ENCODE measurements around the gene SELENOK.

The SELENOK gene

DNA sequence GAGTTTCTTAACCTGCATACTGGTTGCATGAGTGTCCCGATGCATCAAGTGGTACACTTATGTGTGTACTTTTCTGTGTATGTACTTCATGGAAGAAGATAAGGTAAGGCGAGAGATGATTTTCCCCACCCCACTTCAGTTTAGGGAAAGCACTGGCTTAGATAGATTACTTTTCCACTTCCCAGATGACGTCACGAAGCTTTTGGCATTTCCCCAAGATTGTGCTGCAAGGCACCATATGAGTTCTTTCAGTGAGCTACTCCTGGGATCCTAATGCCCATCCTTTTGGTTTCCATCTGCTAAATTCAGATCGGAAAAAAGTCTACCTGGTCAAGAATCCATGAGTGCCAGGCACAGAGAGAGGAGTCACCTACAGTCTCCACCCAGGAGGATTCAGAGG, 40.8 kb downstream of the SELENOK start:
- Histone ChIP-seq H2AFZ (ENCODE audit: insufficient read depth, low read length, poor library complexity) (no peak overlapping the region), H3K18ac (ENCODE audit: low read length) (no peak overlapping the region), H4K8ac (ENCODE audit: low read depth, low read length) (no peak overlapping the region), H2BK5ac (ENCODE audit: low read depth, low read length, poor library complexity) (no peak overlapping the region), H3K4me3 (ENCODE audit: low read depth, low read length) (no peak overlapping the region), H3K79me1 (ENCODE audit: low read length) (no peaks in the 10 kb centered on the region), H2AK5ac (ENCODE audit: low read length) (no peak overlapping the region), H3K4me2 (ENCODE audit: low read length) (no peak overlapping the region), H4K12ac (ENCODE audit: low read depth, low read length) (no peak overlapping the region), H3K36me3 (ENCODE audit: control insufficient read depth in 1 of 2, insufficient read depth in 2 of 2, low read length in 2 of 2) (no peaks in the 10 kb centered on the region), H3K4ac (ENCODE audit: low read depth, low read length) (no peak overlapping the region), H3K23ac (ENCODE audit: low read length) (no peak overlapping the region), H2BK120ac (ENCODE audit: insufficient read depth, low read length, poor library complexity) (no peak overlapping the region), H3K27ac (ENCODE audit: low read depth, low read length) (no peak overlapping the region), H3K14ac (ENCODE audit: low read length) (no peak overlapping the region), H3K79me2 (ENCODE audit: control insufficient read depth, insufficient read depth, low read length, poor library complexity) (no peaks in the 10 kb centered on the region), H4K91ac (ENCODE audit: low read depth, low read length) (no peak overlapping the region), H3K9me3 (ENCODE audit: insufficient read depth, low read depth, low read length) (peaks cover 3% of the 10 kb centered on the region), H2BK12ac (ENCODE audit: low read length) (no peak overlapping the region), H3K9ac (ENCODE audit: low read length) (no peak overlapping the region), H3K27me3 (ENCODE audit: insufficient read depth, low read length) (peaks cover 4% of the 10 kb centered on the region), H3K4me1 (ENCODE audit: control insufficient read depth in 1 of 2, insufficient read depth in 2 of 2, low read length in 2 of 2) (peaks cover 0 to 5% of the 10 kb centered on the region in 2 experiments)
- WGBS (ENCODE audit: extremely low coverage, insufficient coverage, insufficient read length) = no CpG with 5 or more reads among the region's 5 CpGs
- DNase-seq = no peak

DNA sequence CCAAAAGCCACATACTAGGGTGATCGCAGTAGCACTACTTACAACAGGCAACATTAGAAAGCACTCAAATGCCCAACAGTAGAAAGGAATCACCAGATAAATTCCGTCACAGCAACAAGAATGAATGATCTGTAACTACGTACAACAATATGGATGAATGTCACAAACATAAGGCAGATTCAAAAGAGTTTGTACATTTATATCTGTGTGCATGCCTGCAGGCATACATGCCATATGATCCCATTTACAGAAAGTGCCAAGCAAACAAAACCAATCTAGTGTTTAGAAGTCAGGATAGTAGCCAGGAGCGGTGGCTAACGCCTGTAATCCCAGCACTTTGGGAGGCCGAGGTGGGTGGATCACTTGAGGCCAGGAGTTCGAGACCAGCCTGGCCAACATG, 41.7 kb downstream of the SELENOK start:
- Histone ChIP-seq H3K9ac (ENCODE audit: low read length) (no peak overlapping the region), H4K91ac (ENCODE audit: low read depth, low read length) (no peak overlapping the region), H3K4me2 (ENCODE audit: low read length) (no peak overlapping the region), H4K8ac (ENCODE audit: low read depth, low read length) (no peak overlapping the region), H3K14ac (ENCODE audit: low read length) (no peak overlapping the region), H3K23ac (ENCODE audit: low read length) (no peak overlapping the region), H3K9me3 (ENCODE audit: insufficient read depth, low read depth, low read length) (peaks cover 3% of the 10 kb centered on the region), H2AK5ac (ENCODE audit: low read length) (no peak overlapping the region), H3K79me2 (ENCODE audit: control insufficient read depth, insufficient read depth, low read length, poor library complexity) (no peaks in the 10 kb centered on the region), H3K27me3 (ENCODE audit: insufficient read depth, low read length) (peaks cover 4% of the 10 kb centered on the region), H3K27ac (ENCODE audit: low read depth, low read length) (no peak overlapping the region), H2BK12ac (ENCODE audit: low read length) (no peak overlapping the region), H3K4me1 (ENCODE audit: control insufficient read depth in 1 of 2, insufficient read depth in 2 of 2, low read length in 2 of 2) (peaks cover 5 to 6% of the 10 kb centered on the region in 2 experiments), H3K4me3 (ENCODE audit: low read depth, low read length) (no peak overlapping the region), H3K36me3 (ENCODE audit: control insufficient read depth in 1 of 2, insufficient read depth in 2 of 2, low read length in 2 of 2) (no peaks in the 10 kb centered on the region), H3K79me1 (ENCODE audit: low read length) (peaks cover 2% of the 10 kb centered on the region), H2BK120ac (ENCODE audit: insufficient read depth, low read length, poor library complexity) (no peak overlapping the region), H2BK5ac (ENCODE audit: low read depth, low read length, poor library complexity) (no peak overlapping the region), H2AFZ (ENCODE audit: insufficient read depth, low read length, poor library complexity) (no peak overlapping the region), H3K4ac (ENCODE audit: low read depth, low read length) (no peak overlapping the region), H4K12ac (ENCODE audit: low read depth, low read length) (no peak overlapping the region), H3K18ac (ENCODE audit: low read length) (no peak overlapping the region)
- WGBS (ENCODE audit: extremely low coverage, insufficient coverage, insufficient read length) = no CpG with 5 or more reads among the region's 7 CpGs
- DNase-seq = no peak

DNA sequence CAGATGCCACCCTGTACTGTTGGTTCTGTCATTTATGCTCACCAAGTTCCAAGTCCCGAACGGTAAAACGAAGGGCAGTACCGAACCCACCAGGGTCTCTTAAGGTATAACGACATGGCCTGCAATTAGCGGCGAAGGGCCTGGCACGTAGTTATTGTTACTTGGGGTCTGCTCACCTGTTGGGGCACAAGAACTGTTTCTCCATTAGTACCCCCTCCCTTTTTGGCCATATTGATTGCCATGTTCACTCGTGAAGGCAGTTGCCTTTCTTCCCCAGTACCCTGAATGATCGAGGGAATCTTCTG, 44.9 kb downstream of the SELENOK start:
- Histone ChIP-seq H3K79me2 (ENCODE audit: control insufficient read depth, insufficient read depth, low read length, poor library complexity) (no peaks in the 10 kb centered on the region), H3K79me1 (ENCODE audit: low read length) (peaks cover 2% of the 10 kb centered on the region), H3K23ac (ENCODE audit: low read length) (no peak overlapping the region), H2AK5ac (ENCODE audit: low read length) (no peak overlapping the region), H3K9ac (ENCODE audit: low read length) (no peak overlapping the region), H3K4me2 (ENCODE audit: low read length) (peak overlapping the region; percentile 89), H3K36me3 (ENCODE audit: control insufficient read depth in 1 of 2, insufficient read depth in 2 of 2, low read length in 2 of 2) (no peaks in the 10 kb centered on the region), H2BK12ac (ENCODE audit: low read length) (no peak overlapping the region), H2BK120ac (ENCODE audit: insufficient read depth, low read length, poor library complexity) (no peak overlapping the region), H2AFZ (ENCODE audit: insufficient read depth, low read length, poor library complexity) (no peak overlapping the region), H3K4ac (ENCODE audit: low read depth, low read length) (no peak overlapping the region), H4K91ac (ENCODE audit: low read depth, low read length) (no peak overlapping the region), H3K27ac (ENCODE audit: low read depth, low read length) (no peak overlapping the region), H3K27me3 (ENCODE audit: insufficient read depth, low read length) (peaks cover 4% of the 10 kb centered on the region), H4K8ac (ENCODE audit: low read depth, low read length) (no peak overlapping the region), H3K4me1 (ENCODE audit: control insufficient read depth in 1 of 2, insufficient read depth in 2 of 2, low read length in 2 of 2) (peaks cover 5 to 6% of the 10 kb centered on the region in 2 experiments), H4K12ac (ENCODE audit: low read depth, low read length) (no peak overlapping the region), H3K18ac (ENCODE audit: low read length) (no peak overlapping the region), H3K9me3 (ENCODE audit: insufficient read depth, low read depth, low read length) (peaks cover 3% of the 10 kb centered on the region), H2BK5ac (ENCODE audit: low read depth, low read length, poor library complexity) (no peak overlapping the region), H3K4me3 (ENCODE audit: low read depth, low read length) (peak overlapping the region; percentile 70), H3K14ac (ENCODE audit: low read length) (no peak overlapping the region)
- WGBS (ENCODE audit: extremely low coverage, insufficient coverage, insufficient read length) = no CpG with 5 or more reads among the region's 10 CpGs
- DNase-seq = no peak

GRCh38 chr3:53846134-53846850, 45.4 kb downstream of the SELENOK start, which contains the start of the genes CHDH and IL17RB:
Gene CHDH, minus strand, starts transcription at chr3:53846419. Its CDS starts 22,411 bp downstream, at chr3:53824008.
Gene IL17RB, plus strand, starts transcription at chr3:53846568. Its CDS starts 21 bp downstream, at chr3:53846589.
- peaks cover 4% of the 10 kb centered on the region for H3K27me3 ChIP-seq (ENCODE audit: insufficient read depth, low read length)
- peak within 1 kb of the TSS; percentile 21 for H2BK12ac ChIP-seq (ENCODE audit: low read length)
- peak within 1 kb of the TSS; percentile 29 for H3K9ac ChIP-seq (ENCODE audit: low read length)
- peak within 1 kb of the TSS; percentile 70 for H3K4me3 ChIP-seq (ENCODE audit: low read depth, low read length)
- no peak within 1 kb of the TSS for H3K23ac ChIP-seq (ENCODE audit: low read length)
- peak within 1 kb of the TSS; percentile 40 for H3K14ac ChIP-seq (ENCODE audit: low read length)
- H3K18ac ChIP-seq (ENCODE audit: low read length) = no peak within 1 kb of the TSS
- no peak within 1 kb of the TSS for H2AK5ac ChIP-seq (ENCODE audit: low read length)
- H3K36me3 ChIP-seq (ENCODE audit: control insufficient read depth in 1 of 2, insufficient read depth in 2 of 2, low read length in 2 of 2) = no peaks in the 10 kb centered on the region
- H4K8ac ChIP-seq (ENCODE audit: low read depth, low read length) = peak within 1 kb of the TSS; percentile 49
- DNase-seq = peak; percentile 21 to 47
- peak within 1 kb of the TSS; percentile 39 for H4K12ac ChIP-seq (ENCODE audit: low read depth, low read length)
- peaks cover 3% of the 10 kb centered on the region for H3K9me3 ChIP-seq (ENCODE audit: insufficient read depth, low read depth, low read length)
- no peak within 1 kb of the TSS for H3K27ac ChIP-seq (ENCODE audit: low read depth, low read length)
- peak within 1 kb of the TSS; percentile 41 for H4K91ac ChIP-seq (ENCODE audit: low read depth, low read length)
- H2BK5ac ChIP-seq (ENCODE audit: low read depth, low read length, poor library complexity) = no peak within 1 kb of the TSS
- no peaks in the 10 kb centered on the region for H3K79me2 ChIP-seq (ENCODE audit: control insufficient read depth, insufficient read depth, low read length, poor library complexity)
- H3K4me1 ChIP-seq (ENCODE audit: control insufficient read depth in 1 of 2, insufficient read depth in 2 of 2, low read length in 2 of 2) = peaks cover 5 to 6% of the 10 kb centered on the region in 2 experiments
- H3K79me1 ChIP-seq (ENCODE audit: low read length) = peaks cover 2% of the 10 kb centered on the region
- H3K4me2 ChIP-seq (ENCODE audit: low read length) = peak within 1 kb of the TSS; percentile 89
- peak within 1 kb of the TSS; percentile 1 for H2BK120ac ChIP-seq (ENCODE audit: insufficient read depth, low read length, poor library complexity)
- H2AFZ ChIP-seq (ENCODE audit: insufficient read depth, low read length, poor library complexity) = peak within 1 kb of the TSS; percentile 51
- no CpG with 5 or more reads among the region's 91 CpGs for WGBS (ENCODE audit: extremely low coverage, insufficient coverage, insufficient read length)
- no peak within 1 kb of the TSS for H3K4ac ChIP-seq (ENCODE audit: low read depth, low read length)

Measured in trophoblast cell (in vitro differentiated cells and primary cell).